Astrocyte of the spinal cord (primary cell): ENCODE data around the gene UXS1.
"Not testable (repeated sequence)": the region's sequence is repeated elsewhere in the genome, so short reads cannot be mapped to it uniquely, and the experiment has no call there.

Source experiments
- DNase-seq: peaks from one replicate; pipeline ENCODE4 v3.0.0; 2011; ENCODE audit warnings: low read depth, low spot score
- H3K4me3 ChIP-seq: 2 replicates; pipeline ENCODE4 v1.5.1; 2011; ENCODE audit warnings: low read depth, mild to moderate bottlenecking, low read length, moderate library complexity
- in situ Hi-C: cut with HindIII; loops from 2 replicates; pipeline ENCODE4 v1.10.0; 2017; ENCODE audit warnings: low sequenced_read_pairs
- TF ChIP-seq, protein P1 (sequence below): IDR thresholded peaks from 2 replicates; pipeline ENCODE4 v1.5.1; 2012; ENCODE audit warnings: low read depth, mild to moderate bottlenecking, low read length, inconsistent platforms

The UXS1 gene

DNA sequence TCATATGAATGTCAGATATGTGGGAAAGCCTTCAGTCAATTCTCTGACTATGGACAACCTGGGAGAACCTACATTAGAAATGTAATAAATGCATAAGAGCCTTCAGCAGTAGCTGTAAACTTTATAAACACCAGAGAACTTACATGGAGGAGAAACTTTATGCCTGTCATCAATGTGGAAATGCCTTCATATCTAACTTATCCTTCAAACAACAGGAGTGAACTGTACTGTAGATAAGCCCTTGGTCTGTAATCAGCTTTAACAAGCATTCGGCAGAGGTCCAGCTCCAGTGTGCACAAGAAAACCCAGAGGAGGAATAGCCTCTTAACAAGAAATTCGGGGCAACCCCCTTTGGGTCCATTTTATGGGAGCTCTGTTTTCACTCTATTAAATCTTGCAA, 14.8 kb upstream of the UXS1 start:
- DNase-seq = no peak
- in situ Hi-C loops = no loop called here
- no peak overlapping the region for H3K4me3 ChIP-seq
- TF ChIP-seq, protein P1, sequence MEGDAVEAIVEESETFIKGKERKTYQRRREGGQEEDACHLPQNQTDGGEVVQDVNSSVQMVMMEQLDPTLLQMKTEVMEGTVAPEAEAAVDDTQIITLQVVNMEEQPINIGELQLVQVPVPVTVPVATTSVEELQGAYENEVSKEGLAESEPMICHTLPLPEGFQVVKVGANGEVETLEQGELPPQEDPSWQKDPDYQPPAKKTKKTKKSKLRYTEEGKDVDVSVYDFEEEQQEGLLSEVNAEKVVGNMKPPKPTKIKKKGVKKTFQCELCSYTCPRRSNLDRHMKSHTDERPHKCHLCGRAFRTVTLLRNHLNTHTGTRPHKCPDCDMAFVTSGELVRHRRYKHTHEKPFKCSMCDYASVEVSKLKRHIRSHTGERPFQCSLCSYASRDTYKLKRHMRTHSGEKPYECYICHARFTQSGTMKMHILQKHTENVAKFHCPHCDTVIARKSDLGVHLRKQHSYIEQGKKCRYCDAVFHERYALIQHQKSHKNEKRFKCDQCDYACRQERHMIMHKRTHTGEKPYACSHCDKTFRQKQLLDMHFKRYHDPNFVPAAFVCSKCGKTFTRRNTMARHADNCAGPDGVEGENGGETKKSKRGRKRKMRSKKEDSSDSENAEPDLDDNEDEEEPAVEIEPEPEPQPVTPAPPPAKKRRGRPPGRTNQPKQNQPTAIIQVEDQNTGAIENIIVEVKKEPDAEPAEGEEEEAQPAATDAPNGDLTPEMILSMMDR = no peak

DNA sequence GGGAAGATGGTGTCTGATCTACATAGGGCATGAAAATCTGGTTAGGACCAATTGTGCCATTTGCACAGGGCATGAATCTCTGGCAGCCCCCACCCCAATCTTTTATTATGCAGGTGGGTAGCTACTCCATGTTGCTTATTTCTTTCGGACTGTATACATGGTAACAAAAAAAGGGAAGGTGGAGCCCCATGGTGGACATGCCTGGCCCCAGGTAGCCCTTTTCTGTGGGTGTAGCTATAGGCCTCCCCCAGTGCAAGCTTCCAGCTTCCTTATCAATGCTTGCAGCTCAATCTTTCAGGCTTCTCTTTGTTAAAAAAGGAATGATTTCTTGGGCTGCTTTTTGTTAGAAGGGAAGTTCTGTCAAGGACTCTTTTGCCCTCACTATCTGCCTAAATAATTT, 14.3 kb upstream of the UXS1 start:
- no peak overlapping the region for H3K4me3 ChIP-seq
- TF ChIP-seq, protein P1 = no peak
- in situ Hi-C loops = no loop called here
- no peak for DNase-seq

DNA sequence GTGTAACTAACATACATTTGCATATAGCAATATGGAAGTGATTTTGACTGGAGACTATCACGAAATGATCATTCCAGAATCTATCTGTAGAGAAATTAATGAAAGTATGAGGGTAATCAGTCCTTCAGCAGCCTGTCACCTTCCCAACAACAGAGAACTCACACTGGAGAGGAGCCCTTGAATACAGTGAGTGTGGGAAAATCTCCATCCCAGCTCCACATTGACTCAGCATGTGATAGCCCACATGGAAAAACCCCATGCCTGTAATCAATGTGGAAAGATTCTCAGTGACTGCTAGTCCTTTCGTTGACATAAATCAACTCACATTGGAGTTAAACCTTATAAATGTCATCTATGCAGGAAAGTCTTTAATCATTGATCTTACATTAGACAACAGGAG, 13.1 kb upstream of the UXS1 start:
- H3K4me3 ChIP-seq = no peak overlapping the region
- TF ChIP-seq, protein P1 = no peak
- in situ Hi-C loops = no loop called here
- DNase-seq = no peak

DNA sequence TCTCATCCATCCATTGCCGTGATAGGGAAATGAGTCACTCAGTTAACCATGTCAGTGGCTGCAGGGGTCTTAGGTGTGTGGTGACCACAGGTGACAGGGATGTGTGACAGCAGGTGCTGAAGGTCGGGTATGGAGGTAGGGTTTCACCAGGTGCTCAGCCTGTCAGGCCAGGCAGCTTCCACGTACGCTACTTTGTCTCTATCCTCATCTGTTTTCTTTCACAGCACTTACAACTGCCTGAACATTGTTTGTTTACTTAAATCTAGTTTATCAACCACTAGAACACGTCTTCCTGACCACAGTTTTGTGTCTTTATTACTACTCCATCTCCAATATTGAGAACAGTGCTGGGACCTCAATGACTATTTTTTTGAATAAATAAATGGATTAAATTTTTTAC, 11.4 kb upstream of the UXS1 start:
- DNase-seq = no peak
- TF ChIP-seq, protein P1 = no peak
- H3K4me3 ChIP-seq = no peak overlapping the region
- in situ Hi-C loops = no loop called here

DNA sequence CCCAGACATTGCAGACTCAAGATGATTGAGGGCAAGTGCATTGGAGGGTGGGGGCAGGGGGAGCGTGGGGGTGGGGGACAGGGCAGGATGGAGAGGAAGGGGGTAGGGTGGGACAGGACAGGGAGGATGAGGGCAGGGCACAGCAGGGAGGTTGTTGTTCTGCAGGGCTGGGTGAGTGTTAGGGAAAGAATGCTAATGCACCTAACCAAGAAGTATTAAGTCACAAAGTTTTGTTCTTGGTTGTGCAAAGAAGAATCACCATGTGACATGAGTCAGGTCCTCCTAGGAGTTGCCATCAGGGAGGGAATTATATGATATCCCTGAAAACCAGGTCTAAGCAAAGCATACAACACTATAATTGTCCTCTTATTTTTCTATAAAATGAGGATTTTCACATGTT, 10.4 kb upstream of the UXS1 start:
- in situ Hi-C loops, DNase-seq, H3K4me3 ChIP-seq: not testable (repeated sequence)

DNA sequence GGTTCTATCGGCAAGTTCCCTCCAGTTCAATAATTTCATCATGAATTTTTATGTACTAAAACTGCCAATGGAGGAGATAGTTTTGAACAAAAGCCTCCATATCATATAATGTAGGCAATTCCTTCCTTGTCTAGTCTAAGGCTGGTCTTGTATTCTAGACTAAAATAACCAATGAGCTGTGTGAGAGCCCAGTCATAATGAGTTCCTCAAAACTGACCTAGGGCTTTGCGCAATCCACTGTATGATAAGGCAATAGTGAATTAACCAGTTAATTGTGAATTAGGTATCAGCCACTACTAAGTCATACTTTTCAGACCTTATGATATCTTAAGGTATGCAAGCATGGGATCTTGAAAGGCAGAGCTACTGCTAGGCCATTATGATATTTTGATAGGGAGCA, 7.6 kb upstream of the UXS1 start:
- H3K4me3 ChIP-seq = no peak overlapping the region
- TF ChIP-seq, protein P1 = no peak
- in situ Hi-C loops = no loop called here
- DNase-seq = no peak

DNA sequence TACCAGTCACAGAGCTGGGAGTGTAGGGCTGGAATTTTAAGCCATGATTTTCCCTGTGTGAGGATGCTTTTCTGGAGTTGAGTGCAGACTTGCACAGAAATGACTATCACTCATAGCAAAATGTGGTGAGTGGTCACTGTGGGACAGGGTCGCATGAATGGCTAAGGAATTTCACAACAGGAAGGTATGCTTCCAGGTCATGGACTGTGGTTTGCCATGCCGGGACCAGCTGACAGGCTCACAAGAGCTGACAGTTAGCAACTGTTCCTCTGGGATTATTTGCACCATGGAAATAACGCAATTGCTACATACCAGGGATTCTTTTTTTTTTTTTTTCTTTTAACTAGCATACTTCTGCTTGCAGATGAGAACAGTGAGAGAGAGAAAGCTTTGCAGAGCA, 3.8 kb upstream of the UXS1 start:
- no peak overlapping the region for H3K4me3 ChIP-seq
- TF ChIP-seq, protein P1 = no peak
- in situ Hi-C loops = no loop called here
- peak; percentile 84 for DNase-seq
